T-helper 17 cell (primary cell): Measurements from ENCODE around the gene DAAM2. TPM values are rescaled to one million over a fixed set of nuclear protein-coding genes. Genes with fewer than 3 reads are reported as not detected.

Source experiments
- ATAC-seq: fragments of 150-1000 bp; cut with Tn5 transposase; 2 replicates; pipeline ENCODE4 v1.10.0; 2021; ENCODE audit warnings: mild to moderate bottlenecking, moderate library complexity
- DNase-seq, 3 donors: peaks; one replicate each; pipeline versions ENCODE4 v3.0.0 to v3.0.0-alpha.2; 2020 to 2021
- H3K9me3 ChIP-seq: one replicate; pipeline ENCODE4 v1.7.0; 2013; ENCODE audit warnings: low read length, mild to moderate bottlenecking; ENCODE audit not compliant: control insufficient read depth, poor library complexity, severe bottlenecking
- H3K27ac Mint-ChIP-seq: one replicate; pipeline ENCODE4 v1.8.0; 2022; ENCODE audit warnings: mild to moderate bottlenecking, moderate library complexity, mixed read lengths
- H3K27me3 Mint-ChIP-seq: one replicate; pipeline ENCODE4 v1.8.0; 2022; ENCODE audit warnings: mixed read lengths
- H3K36me3 Mint-ChIP-seq: one replicate; pipeline ENCODE4 v1.8.0; 2022; ENCODE audit warnings: low read depth, mixed read lengths
- H3K4me1 Mint-ChIP-seq: one replicate; pipeline ENCODE4 v1.8.0; 2022; ENCODE audit warnings: mild to moderate bottlenecking, mixed read lengths
- H3K4me3 Mint-ChIP-seq: one replicate; pipeline ENCODE4 v1.8.0; 2022; ENCODE audit warnings: mild to moderate bottlenecking, moderate library complexity, mixed read lengths
- total RNA-seq, 4 donors: library from RNA in 2 of 4; stranded (reverse) in 2 of 4; gene quantifications; one replicate each; pipeline ENCODE4 v1.2.3 and lab custom pipeline; 2022 to 2026

DAAM2 gene
- total RNA-seq, 2 donors from 2014 or later, result not detected

DNA sequence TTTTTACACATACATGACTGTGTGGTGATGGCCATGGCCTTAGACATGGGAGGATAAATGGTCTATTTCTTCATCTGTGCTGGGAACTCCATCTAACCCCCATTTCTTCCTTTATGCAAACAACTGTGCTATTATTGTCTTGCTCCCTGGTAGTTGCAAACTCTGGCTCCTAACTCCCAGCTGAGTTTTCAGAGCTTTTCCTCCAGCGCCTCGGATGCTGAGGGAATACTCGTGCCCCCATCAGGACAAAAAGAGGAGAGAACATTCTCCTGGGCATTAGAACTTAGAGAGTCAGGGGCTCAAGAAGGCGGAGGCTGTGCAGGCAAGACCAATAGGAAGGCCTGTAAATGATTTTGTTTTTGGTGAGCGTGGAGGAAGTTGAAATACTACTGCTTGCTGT is 2.1 kb downstream of the DAAM2 start:
- ATAC-seq (no peak), DNase-seq (no peak)
- Mint-ChIP-seq H3K4me3 (no peak overlapping the region), H3K27me3 (peaks cover 47% of the 10 kb centered on the region), H3K36me3 (peaks cover 3% of the 10 kb centered on the region), H3K4me1 (peaks cover 2% of the 10 kb centered on the region), H3K27ac (no peak overlapping the region)
- no peaks in the 10 kb centered on the region for H3K9me3 ChIP-seq

DNA sequence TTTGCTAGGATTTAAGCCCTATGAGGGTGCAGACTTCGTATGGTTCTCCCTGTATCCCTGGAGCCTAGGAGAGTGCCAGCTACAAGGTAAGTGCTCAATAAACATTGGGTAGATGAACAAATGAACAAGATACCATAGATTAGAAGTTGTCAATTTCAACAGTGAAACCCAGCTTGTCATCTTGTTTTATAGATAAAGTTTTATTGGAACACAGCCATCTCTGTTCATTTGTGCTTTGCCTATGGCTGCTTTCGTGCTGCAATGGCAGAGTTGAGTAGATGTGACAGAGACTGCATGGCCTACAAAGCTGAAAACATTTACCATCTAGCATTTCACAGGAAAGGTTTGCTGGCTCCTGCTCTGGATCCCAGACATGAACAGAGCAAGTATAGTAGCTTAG is 5.6 kb downstream of the DAAM2 start:
- no peak for DNase-seq
- H3K4me1 Mint-ChIP-seq, result no peaks in the 10 kb centered on the region
- no peaks in the 10 kb centered on the region for H3K9me3 ChIP-seq
- peaks cover 40% of the 10 kb centered on the region for H3K27me3 Mint-ChIP-seq
- no peak overlapping the region for H3K27ac Mint-ChIP-seq
- H3K36me3 Mint-ChIP-seq, result peaks cover 3% of the 10 kb centered on the region
- no peak for ATAC-seq
- no peak overlapping the region for H3K4me3 Mint-ChIP-seq

DNA sequence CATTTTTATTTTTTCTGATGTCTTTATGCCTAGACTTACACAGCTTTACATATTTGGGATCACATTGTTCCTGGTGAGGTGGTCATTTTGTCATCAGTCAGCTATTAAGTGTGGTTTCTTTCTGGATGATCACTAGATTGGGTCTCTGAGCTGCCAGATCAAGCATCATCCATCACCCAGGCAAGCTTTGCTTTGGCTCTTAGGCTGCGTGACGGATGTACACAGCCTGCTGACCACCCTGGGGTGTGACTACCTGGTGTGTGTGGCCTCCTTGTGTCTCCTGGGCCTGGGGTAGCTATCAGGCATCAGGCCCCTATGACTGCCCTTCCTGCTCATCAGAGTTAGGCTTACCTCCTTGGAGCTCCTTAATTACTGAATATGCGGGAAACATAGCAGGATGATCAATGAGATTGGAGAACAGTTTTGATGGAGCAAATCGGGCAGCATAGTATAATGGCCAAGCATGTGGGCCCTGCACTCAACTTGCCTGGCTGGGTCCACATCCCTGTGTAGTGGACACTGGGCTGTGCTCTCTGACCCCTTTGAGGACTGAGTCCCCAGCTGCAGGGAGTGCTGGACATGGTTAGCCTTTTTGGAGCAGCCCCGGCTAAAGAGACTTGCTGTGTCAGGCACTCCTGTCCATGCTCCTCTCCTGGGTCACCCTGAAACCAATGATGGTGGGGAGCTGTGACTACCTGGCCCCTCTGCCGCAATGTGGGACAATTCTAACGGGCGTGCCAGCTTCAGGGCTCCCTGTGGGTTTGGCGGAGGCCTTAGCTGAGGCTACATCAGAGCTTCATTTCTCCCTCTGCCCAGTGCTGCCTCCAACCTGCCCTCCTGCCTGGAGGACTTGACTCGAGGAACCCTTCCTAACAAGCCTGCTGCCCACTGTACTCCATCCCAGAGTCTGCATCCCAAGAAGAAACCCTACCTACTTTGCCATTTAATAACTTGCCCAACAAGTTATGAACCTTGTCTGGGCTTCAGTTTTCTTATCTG is 8.2 kb downstream of the DAAM2 start:
- no peaks in the 10 kb centered on the region for H3K9me3 ChIP-seq
- Mint-ChIP-seq H3K36me3 (no peaks in the 10 kb centered on the region), H3K27me3 (peaks cover 19% of the 10 kb centered on the region), H3K4me1 (no peaks in the 10 kb centered on the region), H3K27ac (no peak overlapping the region), H3K4me3 (no peak overlapping the region)
- ATAC-seq (no peak), DNase-seq (no peak)

DNA sequence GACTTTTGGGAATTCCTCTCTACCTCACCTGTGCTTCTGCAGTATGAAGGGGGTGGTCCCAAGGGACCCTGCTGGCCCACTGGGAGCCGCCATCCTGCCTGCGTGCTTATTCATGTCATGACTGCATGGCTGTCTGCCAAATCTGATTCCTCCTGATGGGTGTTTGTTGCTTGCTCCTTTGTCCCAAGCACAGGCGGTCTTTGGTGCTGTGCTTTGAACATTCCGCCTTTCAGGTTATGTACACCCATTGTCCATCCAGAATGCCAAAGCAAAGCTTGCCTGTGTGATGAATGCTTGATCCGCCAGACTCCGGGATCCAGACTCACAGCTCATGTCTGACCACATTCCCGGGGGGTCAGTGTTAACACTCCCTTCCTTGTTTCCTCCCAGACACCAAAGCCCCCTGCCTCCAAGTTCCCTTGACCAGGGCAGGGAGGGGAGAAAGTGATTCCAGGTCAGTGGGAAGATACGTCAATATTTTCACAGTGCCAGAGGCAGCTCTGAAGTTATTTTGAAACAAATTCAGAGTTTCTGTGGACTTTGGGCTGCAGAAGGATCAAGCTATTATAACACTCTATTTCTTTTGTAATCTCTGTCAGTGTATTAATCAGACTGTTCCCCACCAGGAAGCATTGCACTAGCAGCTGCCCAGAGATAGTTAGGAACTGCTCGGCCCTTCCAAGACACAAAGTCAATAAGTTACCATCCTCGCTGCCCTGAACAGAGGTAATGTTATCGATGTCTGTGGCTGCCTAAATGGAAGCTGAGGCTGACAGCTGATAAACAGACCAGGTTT is 9.5 kb downstream of the DAAM2 start:
- Mint-ChIP-seq H3K27ac (no peak overlapping the region), H3K27me3 (peaks cover 29% of the 10 kb centered on the region)
- no peak for ATAC-seq

DNA sequence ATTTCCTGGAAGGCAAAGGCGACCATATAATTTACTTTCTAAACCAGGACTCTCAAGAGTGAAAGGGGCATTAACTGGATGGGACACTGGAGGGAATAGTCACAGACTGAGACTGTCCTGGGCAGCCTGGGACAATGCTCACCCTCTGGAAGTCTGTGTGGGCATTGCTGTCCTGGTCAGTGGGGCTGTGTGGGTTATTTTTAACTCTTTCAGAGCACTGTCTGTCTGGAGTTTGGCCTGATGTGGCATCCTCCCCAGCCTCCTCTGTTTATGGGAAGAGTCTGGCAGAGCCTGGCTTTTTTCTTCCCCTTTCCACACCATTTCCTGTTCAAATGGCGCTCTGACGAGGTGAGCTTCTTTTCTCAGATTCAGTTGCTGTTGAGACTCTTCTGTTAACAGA is 11.7 kb downstream of the DAAM2 start:
- ATAC-seq (no peak), DNase-seq (no peak)
- no peaks in the 10 kb centered on the region for H3K36me3 Mint-ChIP-seq
- H3K27me3 Mint-ChIP-seq, result peaks cover 34% of the 10 kb centered on the region
- no peak overlapping the region for H3K27ac Mint-ChIP-seq
- H3K9me3 ChIP-seq, result no peaks in the 10 kb centered on the region
- no peak overlapping the region for H3K4me3 Mint-ChIP-seq
- H3K4me1 Mint-ChIP-seq, result no peaks in the 10 kb centered on the region

More for the DNA sequence above, 9.5 kb downstream of the DAAM2 start:
- H3K9me3 ChIP-seq, result no peaks in the 10 kb centered on the region
- H3K4me3 Mint-ChIP-seq, result no peak overlapping the region
- no peak for DNase-seq
- no peaks in the 10 kb centered on the region for H3K4me1 Mint-ChIP-seq
- H3K36me3 Mint-ChIP-seq, result no peaks in the 10 kb centered on the region

DNA sequence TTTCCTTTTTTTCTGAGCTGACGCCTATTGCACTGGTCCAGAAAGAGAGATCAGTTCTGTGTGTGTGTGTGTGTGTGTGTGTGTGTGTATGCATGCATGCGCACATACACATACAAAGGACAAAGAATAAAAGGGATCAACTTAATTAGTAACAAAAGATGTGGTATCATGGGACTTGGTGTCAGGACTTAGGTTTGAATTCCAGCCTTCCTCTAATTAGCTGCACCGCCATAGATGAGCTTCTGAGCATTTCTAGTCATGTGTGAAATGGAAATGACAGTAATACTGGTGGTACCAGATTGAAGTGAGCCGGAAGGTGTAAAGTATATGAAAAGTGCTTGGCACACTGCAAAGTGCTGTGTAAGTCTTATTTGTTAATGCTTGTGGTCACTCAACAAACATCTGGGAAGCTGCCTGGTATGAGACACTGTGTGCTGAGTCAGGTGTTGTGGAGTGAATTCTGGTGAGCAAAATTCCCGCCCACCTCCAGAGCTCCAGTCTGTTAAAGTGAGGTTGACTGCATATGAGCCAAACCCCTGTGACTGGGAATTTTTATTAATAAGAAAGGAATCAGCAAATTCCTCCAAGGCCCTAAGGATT is 12.4 kb downstream of the DAAM2 start:
- Mint-ChIP-seq H3K4me3 (no peak overlapping the region), H3K36me3 (no peaks in the 10 kb centered on the region), H3K27me3 (peaks cover 41% of the 10 kb centered on the region), H3K27ac (no peak overlapping the region), H3K4me1 (no peaks in the 10 kb centered on the region)
- no peak for ATAC-seq
- DNase-seq, result no peak
- H3K9me3 ChIP-seq, result no peaks in the 10 kb centered on the region

DNA sequence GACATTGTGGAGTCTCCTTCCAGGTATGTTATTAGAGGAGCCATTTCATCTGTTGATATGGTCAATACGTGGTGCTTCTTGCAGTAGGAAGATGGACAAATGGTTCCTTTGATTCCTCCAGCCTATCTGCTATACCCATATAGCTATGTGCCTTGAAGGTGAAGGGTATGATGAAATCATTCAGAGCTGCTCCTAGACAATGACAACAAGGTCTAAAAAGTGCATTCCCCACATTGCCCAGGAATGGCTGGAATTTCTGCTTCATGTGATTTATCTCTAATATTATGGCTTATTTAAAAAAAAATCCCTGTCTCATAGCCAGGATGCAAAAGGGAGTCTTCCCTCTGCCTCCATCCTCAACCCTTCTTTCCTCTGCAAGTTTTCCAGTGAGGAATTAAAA is 14.1 kb downstream of the DAAM2 start:
- H3K9me3 ChIP-seq, result no peaks in the 10 kb centered on the region
- no peaks in the 10 kb centered on the region for H3K4me1 Mint-ChIP-seq
- H3K27ac Mint-ChIP-seq, result no peak overlapping the region
- ATAC-seq, result no peak
- DNase-seq, result no peak
- no peaks in the 10 kb centered on the region for H3K36me3 Mint-ChIP-seq
- H3K27me3 Mint-ChIP-seq, result peaks cover 46% of the 10 kb centered on the region
- no peak overlapping the region for H3K4me3 Mint-ChIP-seq

DNA sequence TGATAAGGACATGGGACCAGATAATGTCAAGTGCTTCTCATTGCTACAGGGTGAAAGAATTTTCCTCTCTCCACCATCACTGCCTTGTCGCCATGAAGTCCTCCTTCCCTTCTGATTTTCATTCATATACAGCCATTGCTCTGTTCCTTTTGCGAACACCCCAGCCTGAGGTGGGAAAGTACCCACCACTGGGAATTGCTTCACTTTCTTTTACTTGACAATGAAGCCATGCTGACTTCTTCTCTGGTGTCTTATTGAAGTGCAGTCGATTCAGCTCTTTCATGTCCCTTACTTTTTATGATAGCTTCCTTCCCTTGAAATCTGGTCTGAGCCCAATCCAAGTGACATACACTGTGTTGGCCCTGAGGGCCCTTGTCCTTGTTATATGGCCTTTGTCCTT is 16.2 kb downstream of the DAAM2 start:
- Mint-ChIP-seq H3K36me3 (no peaks in the 10 kb centered on the region), H3K27me3 (peaks cover 42% of the 10 kb centered on the region), H3K4me1 (no peaks in the 10 kb centered on the region), H3K27ac (no peak overlapping the region), H3K4me3 (no peak overlapping the region)
- H3K9me3 ChIP-seq, result no peaks in the 10 kb centered on the region
- ATAC-seq (no peak), DNase-seq (no peak)

DNA sequence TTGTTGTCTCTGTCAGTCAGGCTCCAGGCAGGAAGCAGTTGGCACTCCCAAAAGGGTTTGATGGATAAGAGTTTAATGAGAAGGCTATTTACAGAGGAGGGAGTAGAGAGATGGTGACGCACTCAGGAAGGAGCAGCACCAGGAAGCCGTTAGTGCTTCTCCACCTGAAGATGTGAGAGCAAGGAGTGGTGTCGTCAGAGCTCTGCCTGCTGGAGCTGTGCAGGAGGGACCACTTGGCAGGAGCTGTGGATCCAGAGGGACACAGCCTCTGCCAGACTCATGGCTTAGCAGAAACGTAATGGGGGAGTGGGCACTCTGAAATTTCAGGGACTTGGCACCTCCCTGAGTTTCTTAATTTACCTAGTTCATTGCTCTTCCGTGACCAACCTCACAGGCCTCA is 16.8 kb downstream of the DAAM2 start:
- Mint-ChIP-seq H3K27me3 (peaks cover 42% of the 10 kb centered on the region), H3K36me3 (no peaks in the 10 kb centered on the region), H3K4me3 (no peak overlapping the region), H3K4me1 (no peaks in the 10 kb centered on the region), H3K27ac (no peak overlapping the region)
- no peak for ATAC-seq
- no peak for DNase-seq
- no peaks in the 10 kb centered on the region for H3K9me3 ChIP-seq

DNA sequence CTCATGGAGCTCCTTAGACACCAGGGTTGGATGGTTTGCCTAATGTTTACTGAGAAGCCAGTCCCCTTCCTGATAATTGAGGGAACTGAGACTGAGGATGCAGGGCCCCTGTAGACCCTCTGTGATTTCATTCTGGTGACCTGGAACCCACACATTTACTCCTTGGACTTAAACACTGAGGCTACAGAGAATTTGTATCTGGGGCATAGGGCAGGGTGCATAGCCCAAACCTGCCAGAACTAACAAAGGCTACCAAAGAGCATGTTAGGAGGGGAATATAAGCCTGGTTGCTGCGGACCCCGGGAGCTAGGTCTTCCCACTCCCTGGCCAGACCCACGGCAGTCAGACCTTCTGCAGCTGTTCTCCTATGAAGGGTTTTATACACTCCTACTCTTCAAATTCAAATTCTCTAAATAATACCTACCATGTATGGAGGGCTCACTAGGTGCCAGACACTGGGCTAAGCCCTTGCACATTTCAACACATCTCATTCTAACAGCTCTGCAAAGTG is 19.7 kb downstream of the DAAM2 start:
- no peaks in the 10 kb centered on the region for H3K4me1 Mint-ChIP-seq
- no peak overlapping the region for H3K27ac Mint-ChIP-seq
- DNase-seq (no peak), ATAC-seq (no peak)
- H3K36me3 Mint-ChIP-seq, result no peaks in the 10 kb centered on the region
- no peak overlapping the region for H3K4me3 Mint-ChIP-seq
- peaks cover 36% of the 10 kb centered on the region for H3K27me3 Mint-ChIP-seq
- no peaks in the 10 kb centered on the region for H3K9me3 ChIP-seq

DNA sequence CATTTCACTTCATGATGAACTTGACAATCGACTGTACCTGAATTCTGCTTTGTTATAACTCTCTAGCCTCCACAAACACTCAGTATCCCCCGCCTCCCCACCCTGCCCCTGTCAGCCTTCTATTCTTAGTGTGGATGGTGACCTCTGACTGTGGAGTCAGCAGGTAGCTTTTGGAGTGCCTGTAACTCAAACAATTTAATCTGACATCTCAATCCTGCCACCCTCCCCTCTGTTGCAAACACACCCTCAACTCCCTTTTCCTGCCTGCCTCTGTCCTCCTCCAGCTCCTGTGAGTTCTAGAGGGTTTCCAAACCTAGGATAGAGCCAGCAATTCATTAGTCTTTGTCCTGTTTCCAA is 20.3 kb downstream of the DAAM2 start:
- no peak overlapping the region for H3K4me3 Mint-ChIP-seq
- no peak for ATAC-seq
- no peaks in the 10 kb centered on the region for H3K9me3 ChIP-seq
- DNase-seq, result no peak
- peaks cover 35% of the 10 kb centered on the region for H3K27me3 Mint-ChIP-seq
- no peaks in the 10 kb centered on the region for H3K4me1 Mint-ChIP-seq
- H3K27ac Mint-ChIP-seq, result no peak overlapping the region
- no peaks in the 10 kb centered on the region for H3K36me3 Mint-ChIP-seq

DNA sequence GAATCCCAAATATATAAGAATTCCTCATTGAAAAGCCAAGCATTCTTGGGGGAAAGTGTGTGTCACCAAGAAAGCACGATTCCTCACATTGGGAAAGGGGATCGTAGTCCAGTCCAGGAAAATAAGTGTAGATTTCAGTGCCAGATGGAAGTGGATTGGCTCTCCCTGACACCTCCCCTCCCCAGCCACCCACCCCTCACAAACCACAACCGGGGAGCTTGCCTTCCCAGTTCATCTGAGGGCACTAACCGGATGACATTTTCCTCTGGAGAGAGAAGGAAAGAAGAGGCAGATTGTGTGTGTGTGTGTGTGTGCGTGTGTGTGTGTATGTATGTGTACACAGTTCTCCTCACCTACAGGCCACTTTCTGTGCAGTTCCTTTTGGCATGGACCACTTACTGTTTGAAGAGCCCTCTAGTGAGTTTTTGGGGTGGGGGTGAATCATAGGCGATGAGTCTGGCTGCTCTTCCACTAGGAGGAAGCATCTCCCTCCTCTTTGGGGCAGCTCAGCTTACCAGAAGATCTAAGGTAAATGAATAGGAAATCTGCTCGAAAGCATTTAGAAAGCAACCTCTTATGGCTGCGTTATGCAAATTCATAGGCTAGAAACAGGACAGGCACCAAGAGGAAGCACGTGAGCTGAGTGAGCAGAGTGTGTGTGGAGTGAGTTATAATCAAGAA is 20.8 kb downstream of the DAAM2 start:
- H3K36me3 Mint-ChIP-seq, result no peaks in the 10 kb centered on the region

DNA sequence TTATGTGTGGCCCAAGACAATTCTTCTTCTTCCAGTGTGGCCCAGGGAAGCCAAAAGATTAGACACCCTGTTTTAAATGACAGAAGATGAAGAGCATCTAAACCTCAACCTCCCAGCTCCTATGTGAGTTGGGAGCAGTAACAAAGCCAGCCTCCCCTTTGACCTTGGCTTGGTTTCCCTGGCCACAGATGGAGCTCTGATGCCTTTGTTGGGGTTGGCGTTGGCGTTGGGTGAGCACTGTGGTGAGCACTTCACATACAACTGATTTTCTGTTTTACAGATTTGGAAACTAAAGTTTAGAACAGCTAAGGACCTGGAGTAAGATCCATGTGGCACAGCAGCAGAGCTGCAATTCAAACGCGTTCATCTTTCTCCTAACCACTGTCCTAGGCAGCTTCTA is 22.1 kb downstream of the DAAM2 start:
- Mint-ChIP-seq H3K36me3 (no peaks in the 10 kb centered on the region), H3K27ac (no peak overlapping the region), H3K4me3 (no peak overlapping the region), H3K4me1 (no peaks in the 10 kb centered on the region), H3K27me3 (peaks cover 30% of the 10 kb centered on the region)
- DNase-seq (no peak), ATAC-seq (no peak)
- H3K9me3 ChIP-seq, result no peaks in the 10 kb centered on the region

More for the DNA sequence above, 20.8 kb downstream of the DAAM2 start:
- H3K9me3 ChIP-seq, result no peaks in the 10 kb centered on the region
- H3K4me1 Mint-ChIP-seq, result no peaks in the 10 kb centered on the region
- no peak for DNase-seq
- no peak overlapping the region for H3K4me3 Mint-ChIP-seq
- no peak for ATAC-seq
- H3K27me3 Mint-ChIP-seq, result peaks cover 35% of the 10 kb centered on the region
- H3K27ac Mint-ChIP-seq, result no peak overlapping the region
